Right atrium auricular region (tissue), 2 donors: ENCODE data around the gene KCNC3. TPM values are rescaled to one million over a fixed set of nuclear protein-coding genes. Genes with fewer than 3 reads are reported as not detected.

Experiments
- DNase-seq: peaks from one replicate; pipeline ENCODE4 v3.0.0-alpha.2; 2019; ENCODE audit warnings: low spot score
- H3K27ac ChIP-seq, 2 donors: fragments of 200-600 bp; sonication (generic); 1 replicate in 1 of 2; 2 replicates in 1 of 2; pipeline ENCODE4 v1.5.1; 2016 to 2019
- H3K27me3 ChIP-seq, 2 donors: fragments of 200-600 bp; sonication (generic); one replicate each; pipeline versions ENCODE4 v1.5.1 to v1.6.0; 2017 to 2019
- H3K36me3 ChIP-seq: fragments of 200-600 bp; sonication (generic); one replicate; pipeline ENCODE4 v1.5.1; 2016
- H3K4me1 ChIP-seq, 2 donors: fragments of 200-600 bp; sonication (generic); one replicate each; pipeline versions ENCODE4 v1.5.1 to v1.6.0; 2017 to 2019
- H3K4me3 ChIP-seq, 2 donors: fragments of 200-600 bp; sonication (generic); 1 replicate in 1 of 2; 2 replicates in 1 of 2; pipeline ENCODE4 v1.5.1; 2017 to 2019; ENCODE audit warnings: mild to moderate bottlenecking in 1 of 2, moderate library complexity in 1 of 2
- H3K9me3 ChIP-seq, 2 donors: fragments of 200-600 bp; sonication (generic); one replicate each; pipeline ENCODE4 v1.5.1; 2019
- total RNA-seq, 2 donors: library from RNA; depleted of rRNA; stranded (reverse); fragments of >200 nt; gene quantifications; one replicate each; pipeline ENCODE4 v1.1.0, GENCODE V29; 2016
- TF ChIP-seq, protein P1 (sequence below), 2 donors: fragments of 200-600 bp; sonication (generic); IDR thresholded peaks; one replicate each; pipeline ENCODE4 v1.5.1; 2019; ENCODE audit warnings: antibody characterized with exemption in 2 of 2

Gene KCNC3
- total RNA-seq, 2 donors from 2014 or later = 1.4 to 2.0 TPM

DNA sequence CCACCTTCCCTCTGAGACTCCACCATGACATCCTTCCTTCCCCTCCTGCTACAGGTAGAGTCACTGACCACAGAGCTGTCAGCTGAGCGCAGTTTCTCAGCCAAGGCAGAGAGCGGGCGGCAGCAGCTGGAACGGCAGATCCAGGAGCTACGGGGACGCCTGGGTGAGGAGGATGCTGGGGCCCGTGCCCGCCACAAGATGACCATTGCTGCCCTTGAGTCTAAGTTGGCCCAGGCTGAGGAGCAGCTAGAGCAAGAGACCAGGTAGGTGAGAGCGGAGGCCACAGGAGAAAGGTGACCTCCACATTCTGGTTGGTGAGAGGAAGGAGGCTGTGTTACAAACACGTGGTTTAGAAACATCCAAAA is 27.6 kb downstream of the KCNC3 start:
- DNase-seq = no peak
- Histone ChIP-seq H3K4me1 (no peaks in the 10 kb centered on the region), H3K36me3 (peaks cover 12% of the 10 kb centered on the region), H3K4me3 (no peak overlapping the region), H3K9me3 (peaks cover 0 to 4% of the 10 kb centered on the region in 2 donors), H3K27ac (no peak overlapping the region), H3K27me3 (no peaks in the 10 kb centered on the region)
- TF ChIP-seq, protein P1, sequence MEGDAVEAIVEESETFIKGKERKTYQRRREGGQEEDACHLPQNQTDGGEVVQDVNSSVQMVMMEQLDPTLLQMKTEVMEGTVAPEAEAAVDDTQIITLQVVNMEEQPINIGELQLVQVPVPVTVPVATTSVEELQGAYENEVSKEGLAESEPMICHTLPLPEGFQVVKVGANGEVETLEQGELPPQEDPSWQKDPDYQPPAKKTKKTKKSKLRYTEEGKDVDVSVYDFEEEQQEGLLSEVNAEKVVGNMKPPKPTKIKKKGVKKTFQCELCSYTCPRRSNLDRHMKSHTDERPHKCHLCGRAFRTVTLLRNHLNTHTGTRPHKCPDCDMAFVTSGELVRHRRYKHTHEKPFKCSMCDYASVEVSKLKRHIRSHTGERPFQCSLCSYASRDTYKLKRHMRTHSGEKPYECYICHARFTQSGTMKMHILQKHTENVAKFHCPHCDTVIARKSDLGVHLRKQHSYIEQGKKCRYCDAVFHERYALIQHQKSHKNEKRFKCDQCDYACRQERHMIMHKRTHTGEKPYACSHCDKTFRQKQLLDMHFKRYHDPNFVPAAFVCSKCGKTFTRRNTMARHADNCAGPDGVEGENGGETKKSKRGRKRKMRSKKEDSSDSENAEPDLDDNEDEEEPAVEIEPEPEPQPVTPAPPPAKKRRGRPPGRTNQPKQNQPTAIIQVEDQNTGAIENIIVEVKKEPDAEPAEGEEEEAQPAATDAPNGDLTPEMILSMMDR (IDR thresholded peaks at IDR 0.05) = no peak

DNA sequence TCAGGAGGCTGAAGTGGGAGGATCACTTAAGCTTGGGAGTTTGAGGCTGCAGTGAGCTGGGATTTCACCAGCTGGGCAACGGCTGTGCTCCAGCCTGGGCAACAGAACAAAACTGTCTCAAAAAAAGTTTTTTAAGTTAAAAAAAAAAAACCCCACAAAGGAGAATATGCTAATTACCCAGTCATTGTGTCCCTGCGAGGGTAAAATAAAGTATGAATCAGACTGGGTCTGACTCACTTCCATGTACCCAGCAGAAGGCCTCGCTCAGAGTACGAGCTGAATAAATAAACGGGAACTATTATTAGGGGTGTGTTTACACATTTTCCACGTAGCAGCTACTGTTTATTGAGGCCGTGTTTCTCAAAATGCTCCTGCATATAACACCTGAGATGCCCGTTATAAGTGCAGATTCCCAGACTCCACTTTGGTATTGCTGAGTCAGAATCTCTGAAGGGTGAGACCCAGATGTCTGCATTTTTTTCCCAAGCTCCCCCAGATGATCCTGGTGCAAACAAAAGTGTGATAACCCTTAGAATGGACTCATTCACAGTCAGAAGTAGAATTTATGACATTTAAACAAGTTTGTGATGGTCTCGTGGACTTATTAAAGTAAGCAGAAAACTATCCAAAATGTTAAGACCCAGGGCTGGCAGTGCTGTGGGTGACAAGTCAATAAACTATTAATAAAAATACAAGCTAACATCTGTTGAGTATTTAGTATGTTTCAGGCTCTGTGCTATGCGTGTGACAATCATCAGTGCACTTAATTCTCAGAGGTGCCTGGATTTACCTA is 28.2 kb downstream of the KCNC3 start:
- no peaks in the 10 kb centered on the region for H3K27me3 ChIP-seq
- H3K4me3 ChIP-seq = no peak overlapping the region
- no peak overlapping the region for H3K27ac ChIP-seq
- peaks cover 0 to 4% of the 10 kb centered on the region in 2 donors for H3K9me3 ChIP-seq
- DNase-seq = no peak
- H3K4me1 ChIP-seq = no peaks in the 10 kb centered on the region
- TF ChIP-seq, protein P1 (IDR thresholded peaks at IDR 0.05) = no peak
- H3K36me3 ChIP-seq = peaks cover 12% of the 10 kb centered on the region

- H3K27ac ChIP-seq = no peak overlapping the region
- TF ChIP-seq, protein P1 (IDR thresholded peaks at IDR 0.05) = no peak
- no peaks in the 10 kb centered on the region for H3K27me3 ChIP-seq
- no peak for DNase-seq
- no peak overlapping the region for H3K4me3 ChIP-seq
- H3K9me3 ChIP-seq = peaks cover 0 to 4% of the 10 kb centered on the region in 2 donors
- H3K4me1 ChIP-seq = no peaks in the 10 kb centered on the region
- H3K36me3 ChIP-seq = peaks cover 12% of the 10 kb centered on the region
Measured at GRCh38 chr19:50300051-50300450, 29.1 kb downstream of the KCNC3 start.

DNA sequence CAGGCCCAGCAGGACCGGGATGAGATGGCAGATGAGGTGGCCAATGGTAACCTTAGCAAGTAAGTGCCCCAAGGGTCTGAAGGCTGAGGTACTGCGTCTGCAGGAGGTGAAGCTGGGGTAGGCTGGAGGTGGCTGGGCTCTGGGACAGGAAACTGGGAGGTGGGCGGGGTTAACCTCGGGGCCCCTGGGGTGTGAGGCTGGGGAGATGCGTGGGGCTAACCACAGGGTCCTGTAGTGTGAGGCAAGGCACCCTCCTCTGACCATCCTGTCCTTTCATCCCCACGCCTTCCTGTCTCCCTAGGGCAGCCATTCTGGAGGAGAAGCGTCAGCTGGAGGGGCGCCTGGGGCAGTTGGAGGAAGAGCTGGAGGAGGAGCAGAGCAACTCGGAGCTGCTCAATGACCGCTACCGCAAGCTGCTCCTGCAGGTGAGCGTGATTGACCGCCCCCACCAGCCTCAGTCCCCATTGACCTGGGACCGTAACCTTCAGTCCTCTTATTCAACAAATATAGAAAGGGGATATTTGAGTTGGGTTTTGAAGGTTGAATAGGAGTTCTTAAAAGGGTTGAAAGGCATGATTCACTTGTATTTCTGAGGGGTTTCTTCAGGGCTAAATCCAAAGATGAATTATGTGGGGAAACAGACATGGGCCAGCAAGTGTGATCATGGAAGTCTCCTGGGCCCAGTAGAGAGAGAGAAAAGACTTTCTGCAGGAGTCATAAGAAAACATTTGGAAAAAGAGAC is 35.7 kb downstream of the KCNC3 start:
- no peak for DNase-seq
- Histone ChIP-seq H3K27me3 (no peaks in the 10 kb centered on the region), H3K4me1 (no peaks in the 10 kb centered on the region), H3K9me3 (peaks cover 0 to 8% of the 10 kb centered on the region in 2 donors), H3K27ac (no peak overlapping the region), H3K36me3 (peaks cover 20% of the 10 kb centered on the region), H3K4me3 (no peak overlapping the region)
- TF ChIP-seq, protein P1 (IDR thresholded peaks at IDR 0.05) = no peak

DNA sequence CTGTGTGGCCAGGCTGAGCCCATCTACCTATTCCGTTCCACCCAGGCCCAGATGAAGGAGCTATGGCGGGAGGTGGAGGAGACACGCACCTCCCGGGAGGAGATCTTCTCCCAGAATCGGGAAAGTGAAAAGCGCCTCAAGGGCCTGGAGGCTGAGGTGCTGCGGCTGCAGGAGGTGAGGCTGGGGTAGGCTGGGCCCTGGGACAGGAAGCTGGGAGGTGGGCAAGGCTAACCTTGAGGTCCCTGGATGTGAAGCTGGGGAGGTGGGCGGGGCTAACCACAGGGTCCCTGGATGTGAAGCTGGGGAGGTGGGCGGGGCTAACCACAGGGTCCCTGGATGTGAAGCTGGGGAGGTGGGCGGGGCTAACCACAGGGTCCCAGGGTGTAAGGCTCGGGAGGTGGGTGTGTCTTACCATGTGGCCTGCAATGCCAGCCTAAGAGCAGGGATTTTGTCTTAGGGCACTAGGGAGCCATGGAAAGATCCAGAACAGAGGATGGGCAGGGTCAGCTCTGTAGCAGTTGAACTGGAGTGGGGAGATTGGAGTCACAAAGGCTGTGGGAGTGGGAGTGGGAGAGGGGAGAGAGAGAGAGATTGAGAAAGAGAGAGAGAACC is 36.9 kb downstream of the KCNC3 start:
- DNase-seq = no peak

More for the DNA sequence above, 36.9 kb downstream of the KCNC3 start:
- H3K9me3 ChIP-seq = peaks cover 0 to 8% of the 10 kb centered on the region in 2 donors
- no peaks in the 10 kb centered on the region for H3K27me3 ChIP-seq
- H3K27ac ChIP-seq = no peak overlapping the region
- no peaks in the 10 kb centered on the region for H3K4me1 ChIP-seq
- peaks cover 30% of the 10 kb centered on the region for H3K36me3 ChIP-seq
- TF ChIP-seq, protein P1 (IDR thresholded peaks at IDR 0.05) = no peak
- no peak overlapping the region for H3K4me3 ChIP-seq
